ENCODE data around the gene POMP.

POMP gene

DNA sequence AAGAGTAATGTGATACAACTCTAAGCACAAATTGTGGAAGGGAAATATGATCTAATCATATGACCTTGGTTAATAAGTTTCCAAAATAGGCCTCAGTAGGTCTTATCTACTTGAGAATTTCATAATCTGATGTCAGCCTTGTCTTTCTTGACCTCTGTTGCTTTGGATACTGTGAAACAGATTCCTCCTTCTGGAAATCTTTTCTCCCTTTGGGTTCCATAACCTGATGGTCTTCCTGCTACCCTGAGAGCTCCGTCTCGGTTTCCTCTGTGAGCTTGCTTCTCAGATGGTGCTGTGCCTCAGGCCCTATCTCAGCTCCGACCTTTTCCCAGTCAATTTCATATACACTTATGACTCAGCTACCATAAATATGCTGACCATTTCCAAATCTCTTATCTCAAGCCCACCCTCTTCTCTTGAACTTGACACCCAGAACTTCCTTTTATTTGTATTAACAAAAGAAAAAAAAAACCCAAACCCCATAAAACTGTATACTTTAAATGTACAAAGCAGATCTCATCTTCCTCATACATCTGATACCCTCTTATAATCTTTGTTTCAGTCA, 66.2 kb downstream of the POMP start:
- no peak overlapping the region for H3K4me3 ChIP-seq (ENCODE audit: low read length)
- DNase-seq (ENCODE audit: low read depth, low spot score) = no peak

Data from Jurkat, Clone E6-1 (cell line).